ENCODE results near the gene RUSF1. TPM values are rescaled to one million over a fixed set of nuclear protein-coding genes. Genes with fewer than 3 reads are reported as not detected.
"Not testable (repeated sequence)": the region's sequence is repeated elsewhere in the genome, so short reads cannot be mapped to it uniquely, and the experiment has no call there.

The RUSF1 gene
- total and polyA plus RNA-seq, 8 donors, result 21.4 to 171 (median 47.0) TPM

DNA sequence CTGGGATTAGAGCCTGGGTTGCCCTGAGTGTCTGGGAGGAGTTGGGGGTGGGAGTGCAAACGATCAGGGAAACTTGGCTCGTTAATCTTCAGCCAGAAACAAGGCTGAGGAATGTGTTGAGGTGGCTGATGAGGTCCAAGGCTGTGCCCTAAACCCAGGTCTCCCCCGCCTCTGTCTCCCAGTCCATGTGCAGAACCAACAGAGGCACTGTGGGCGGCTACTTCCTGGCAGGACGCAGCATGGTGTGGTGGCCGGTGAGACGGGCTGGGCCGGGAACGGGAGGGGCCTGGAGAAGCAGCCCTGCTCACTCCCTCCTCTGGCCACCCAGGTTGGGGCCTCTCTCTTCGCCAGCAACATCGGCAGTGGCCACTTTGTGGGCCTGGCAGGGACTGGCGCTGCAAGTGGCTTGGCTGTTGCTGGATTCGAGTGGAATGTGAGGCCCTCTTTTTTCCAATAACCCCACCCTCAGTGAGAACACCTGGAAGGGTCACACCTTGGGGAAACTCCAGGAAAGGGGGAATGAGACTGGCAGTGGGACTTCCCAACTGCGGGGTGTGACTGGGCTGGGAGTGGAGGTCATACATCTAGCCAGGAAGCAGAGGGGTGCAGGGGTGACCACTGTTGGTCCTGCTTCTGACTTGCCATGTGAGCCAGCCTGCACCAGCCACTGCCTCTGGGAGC is 23.6 kb downstream of the RUSF1 start:
- Histone ChIP-seq H3K27ac (peak overlapping the region in 2 of 5 donors; percentile 27 to 42), H3K4me1 (peaks cover 22 to 47% (median 35%) of the 10 kb centered on the region in 4 donors), H3K9me3 (no peaks in the 10 kb centered on the region), H3K4me3 (no peak overlapping the region), H3K27me3 (peaks cover 0 to 40% (median 0%) of the 10 kb centered on the region in 3 donors), H3K36me3 (peaks cover 0 to under 1% (median 0%) of the 10 kb centered on the region in 4 donors)
- intact Hi-C loops (cut with DNase I; ENCODE audit: low total_unique reads), result no loop called here
- WGBS, 5 donors, result 17 to 47% (median 38%) methylated on average over 7 to 14 of the region's 14 CpGs
- DNase-seq, result peak; percentile 74 to 75
- peak in 1 of 3 donors; percentile 23 for TF ChIP-seq POLR2AphosphoS5 (IDR thresholded peaks at IDR 0.05)
- no peak for TF ChIP-seq EP300 (IDR thresholded peaks at IDR 0.05)

DNA sequence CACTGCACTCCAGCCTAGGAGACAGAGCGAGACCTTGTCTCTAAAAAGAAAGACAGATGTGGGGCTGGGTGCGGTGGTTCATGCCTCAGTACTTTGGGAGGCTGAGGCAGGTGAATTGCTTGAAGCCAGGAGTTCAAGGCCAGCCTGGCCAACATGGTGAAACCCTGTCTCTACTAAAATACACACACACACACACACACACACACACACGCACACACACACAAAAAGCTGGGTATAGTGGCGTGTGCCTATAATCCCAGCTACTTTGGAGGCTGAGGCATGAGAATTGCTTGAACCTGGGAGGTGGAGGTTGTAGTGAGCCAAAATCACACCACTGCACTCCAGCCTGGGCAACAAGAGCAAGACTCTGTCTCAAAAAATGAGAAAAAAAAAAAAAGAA is 24.1 kb downstream of the RUSF1 start:
- H3K4me1 ChIP-seq, result peaks cover 22 to 45% (median 33%) of the 10 kb centered on the region in 4 donors
- H3K4me3 ChIP-seq; intact Hi-C loops (cut with DNase I; ENCODE audit: low total_unique reads); H3K9me3 ChIP-seq; DNase-seq; H3K36me3 ChIP-seq: not testable (repeated sequence)
- peaks cover 0 to 40% (median 0%) of the 10 kb centered on the region in 3 donors for H3K27me3 ChIP-seq
- 93 to 100% (median 96%) methylated on average over 3 to 4 of the region's 4 CpGs for WGBS, 5 donors
- peak overlapping the region in 1 of 5 donors; percentile 42 for H3K27ac ChIP-seq

DNA sequence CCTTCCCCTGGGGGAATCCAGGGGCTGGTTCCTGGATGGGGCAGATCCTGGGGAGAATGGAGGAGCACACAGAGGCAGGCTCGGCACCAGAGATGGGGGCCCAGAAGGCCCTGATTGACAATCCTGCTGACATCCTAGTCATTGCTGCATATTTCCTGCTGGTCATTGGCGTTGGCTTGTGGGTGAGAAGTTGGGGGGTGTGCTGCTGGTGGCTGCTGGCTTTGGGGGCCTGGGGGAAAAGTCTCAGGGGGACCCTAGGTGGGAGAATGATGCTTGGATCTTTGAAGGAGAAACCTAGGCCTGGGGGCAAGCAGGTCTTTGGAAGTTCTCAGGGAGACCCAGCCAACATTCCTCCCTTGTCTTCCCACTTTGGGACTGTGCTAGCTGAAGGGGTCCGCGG is 25.1 kb downstream of the RUSF1 start, which contains the start of gene SLC5A2:
SLC5A2 (plus strand) TSS at position 43 of the 400 bp plus-strand sequence; CDS start at position 57, 14 bp downstream.
- Histone ChIP-seq H3K4me1 (peaks cover 17 to 38% (median 28%) of the 10 kb centered on the region in 4 donors), H3K27ac (no peak within 1 kb of the TSS), H3K9me3 (no peaks in the 10 kb centered on the region), H3K36me3 (peaks cover 0 to 3% (median 2%) of the 10 kb centered on the region in 4 donors), H3K4me3 (no peak within 1 kb of the TSS), H3K27me3 (peaks cover 0 to 32% (median 0%) of the 10 kb centered on the region in 3 donors)
- intact Hi-C loops (cut with DNase I; ENCODE audit: low total_unique reads), result no loop called here
- no peak for DNase-seq
- 71 to 96% (median 90%) methylated on average over 4 of the region's 4 CpGs for WGBS, 5 donors
- TF ChIP-seq POLR2AphosphoS5 (IDR thresholded peaks at IDR 0.05) (no peak), EP300 (IDR thresholded peaks at IDR 0.05) (no peak), POLR2A (IDR thresholded peaks at IDR 0.05) (no peak)
- TF ChIP-seq, protein P1, sequence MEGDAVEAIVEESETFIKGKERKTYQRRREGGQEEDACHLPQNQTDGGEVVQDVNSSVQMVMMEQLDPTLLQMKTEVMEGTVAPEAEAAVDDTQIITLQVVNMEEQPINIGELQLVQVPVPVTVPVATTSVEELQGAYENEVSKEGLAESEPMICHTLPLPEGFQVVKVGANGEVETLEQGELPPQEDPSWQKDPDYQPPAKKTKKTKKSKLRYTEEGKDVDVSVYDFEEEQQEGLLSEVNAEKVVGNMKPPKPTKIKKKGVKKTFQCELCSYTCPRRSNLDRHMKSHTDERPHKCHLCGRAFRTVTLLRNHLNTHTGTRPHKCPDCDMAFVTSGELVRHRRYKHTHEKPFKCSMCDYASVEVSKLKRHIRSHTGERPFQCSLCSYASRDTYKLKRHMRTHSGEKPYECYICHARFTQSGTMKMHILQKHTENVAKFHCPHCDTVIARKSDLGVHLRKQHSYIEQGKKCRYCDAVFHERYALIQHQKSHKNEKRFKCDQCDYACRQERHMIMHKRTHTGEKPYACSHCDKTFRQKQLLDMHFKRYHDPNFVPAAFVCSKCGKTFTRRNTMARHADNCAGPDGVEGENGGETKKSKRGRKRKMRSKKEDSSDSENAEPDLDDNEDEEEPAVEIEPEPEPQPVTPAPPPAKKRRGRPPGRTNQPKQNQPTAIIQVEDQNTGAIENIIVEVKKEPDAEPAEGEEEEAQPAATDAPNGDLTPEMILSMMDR (IDR thresholded peaks at IDR 0.05), result no peak

DNA sequence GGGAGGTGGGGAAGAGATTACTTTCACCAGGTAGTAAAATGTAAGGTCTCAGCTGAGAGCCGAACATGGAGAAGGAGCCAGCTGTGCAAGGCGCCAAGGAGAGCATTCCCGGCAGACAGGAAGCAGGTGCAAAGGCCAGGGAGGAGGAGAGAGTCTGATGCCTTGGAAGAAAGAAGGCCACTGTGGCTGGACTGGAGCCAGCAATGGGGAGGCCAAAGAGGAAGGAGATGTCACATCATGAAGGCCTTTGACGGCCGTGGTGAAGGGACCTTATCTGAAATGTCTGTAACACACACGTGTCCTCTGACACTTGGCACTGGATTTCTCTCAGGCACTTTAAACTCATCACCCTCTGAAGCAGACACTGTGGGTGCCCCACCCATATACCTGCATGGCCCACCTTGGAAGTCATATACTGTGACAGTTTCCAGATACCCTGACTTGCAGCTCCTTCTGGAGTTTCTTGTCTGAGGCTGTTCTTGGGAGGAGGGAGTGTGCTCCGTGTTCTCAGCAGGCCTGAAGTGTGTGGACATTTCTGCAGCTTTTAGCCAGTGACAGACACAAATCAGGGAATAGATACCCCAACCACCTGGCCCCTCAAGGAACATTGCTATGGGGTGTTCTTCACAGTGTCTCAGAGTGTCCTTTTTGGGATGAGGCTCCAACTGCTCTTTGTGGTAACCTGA is 27.2 kb downstream of the RUSF1 start:
- no peaks in the 10 kb centered on the region for H3K9me3 ChIP-seq
- peaks cover 18 to 46% (median 33%) of the 10 kb centered on the region in 4 donors for H3K4me1 ChIP-seq
- WGBS, 5 donors, result 26 to 56% (median 53%) methylated on average over 7 of the region's 7 CpGs
- H3K27ac ChIP-seq, result no peak overlapping the region
- peaks cover 14 to 24% (median 20%) of the 10 kb centered on the region in 4 donors for H3K36me3 ChIP-seq
- DNase-seq, result peak in 1 of 2 donors; percentile 46
- peaks cover 0 to 12% (median 0%) of the 10 kb centered on the region in 3 donors for H3K27me3 ChIP-seq
- TF ChIP-seq EP300 (IDR thresholded peaks at IDR 0.05) (no peak), POLR2AphosphoS5 (IDR thresholded peaks at IDR 0.05) (no peak), POLR2A (IDR thresholded peaks at IDR 0.05) (no peak)
- TF ChIP-seq, protein P1 (IDR thresholded peaks at IDR 0.05), result no peak
- intact Hi-C loops (cut with DNase I; ENCODE audit: low total_unique reads), result no loop called here
- no peak overlapping the region for H3K4me3 ChIP-seq

DNA sequence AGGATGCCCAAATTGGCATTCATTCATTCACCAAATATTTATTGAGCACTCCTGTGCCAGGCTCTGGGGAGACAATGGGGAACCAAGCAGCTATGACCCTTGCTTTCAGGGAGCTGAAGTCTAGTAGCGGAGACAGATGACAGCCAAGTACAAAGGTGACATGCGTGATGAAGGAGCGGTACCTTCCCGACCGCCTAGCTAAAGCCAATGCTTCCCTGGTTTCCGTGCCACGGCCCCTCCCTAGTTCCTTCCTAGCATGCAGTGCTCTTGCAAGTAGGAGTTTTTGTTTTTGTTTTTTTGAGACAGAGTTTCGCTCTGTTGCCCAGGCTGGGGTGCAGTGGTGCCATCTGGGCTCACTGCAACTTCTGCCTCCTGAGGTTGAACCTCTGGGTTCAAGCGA is 28.4 kb downstream of the RUSF1 start:
- 77 to 87% (median 86%) methylated on average over 9 of the region's 9 CpGs for WGBS, 5 donors
- Histone ChIP-seq H3K9me3 (no peaks in the 10 kb centered on the region), H3K36me3 (peaks cover 14 to 36% (median 32%) of the 10 kb centered on the region in 4 donors), H3K4me1 (peaks cover 23 to 52% (median 38%) of the 10 kb centered on the region in 4 donors), H3K27ac (no peak overlapping the region), H3K27me3 (peaks cover 0 to under 1% (median 0%) of the 10 kb centered on the region in 3 donors), H3K4me3 (no peak overlapping the region)
- TF ChIP-seq EP300 (IDR thresholded peaks at IDR 0.05), result no peak
- no peak for TF ChIP-seq POLR2AphosphoS5 (IDR thresholded peaks at IDR 0.05)
- TF ChIP-seq, protein P1 (IDR thresholded peaks at IDR 0.05), result no peak
- no peak for DNase-seq
- intact Hi-C loops (cut with DNase I; ENCODE audit: low total_unique reads), result no loop called here
